Endothelial cell of umbilical vein (primary cell): ENCODE data around the gene TOR1AIP1. TPM values are rescaled to one million over a fixed set of nuclear protein-coding genes. Genes with fewer than 3 reads are reported as not detected.

Experiments
- BruUV-seq: library from RNA; stranded (reverse); fragments of 400-500 nt; replicated peaks from 2 replicates; lab custom pipeline; 2021; lab: Mats Ljungman, UMichigan
- CTCF ChIA-PET: fragments of 300-600, 350-600 bp; sonication (Branson Sonifier 250); formaldehyde crosslinking; loops from one replicate; lab custom pipeline; 2021; ENCODE audit warnings: antibody characterized with exemption, inconsistent platforms; lab: Charles Lee
- POLR2A ChIA-PET: fragments of 300-600, 350-600 bp; sonication (Branson Sonifier 250); formaldehyde crosslinking; loops from one replicate; lab custom pipeline; 2021; ENCODE audit warnings: antibody characterized with exemption, inconsistent platforms; lab: Charles Lee
- DNase-seq: peaks from one replicate; pipeline ENCODE4 v3.0.0-alpha.2; 2011; ENCODE audit warnings: low read depth, low spot score
- FAIRE-seq: peaks from 2 replicates; lab custom pipeline; 2011; peaks lifted over from hg19 to GRCh38; lab: Jason Lieb, UNC
- H2AFZ ChIP-seq: 2 replicates; pipeline ENCODE4 v1.6.0; 2012; ENCODE audit warnings: low read depth, low read length, control low read depth, inconsistent platforms
- H3K27ac ChIP-seq: 2 replicates; pipeline ENCODE4 v1.5.1; 2011; ENCODE audit warnings: low read depth, mild to moderate bottlenecking, control low read depth, low read length, moderate library complexity; ENCODE audit not compliant: insufficient read depth
- H3K27me3 ChIP-seq, 2 experiments: 2 replicates each; pipeline versions ENCODE4 v1.6.0 to v1.6.1; 2011; ENCODE audit warnings: low read length in 2 of 2, mixed read lengths in 1 of 2; ENCODE audit not compliant: control insufficient read depth in 2 of 2, insufficient read depth in 2 of 2
- H3K36me3 ChIP-seq, 2 experiments: 2 replicates in 1 of 2; 3 replicates in 1 of 2; pipeline ENCODE4 v1.5.1; 2011; ENCODE audit warnings: low read length in 2 of 2, mild to moderate bottlenecking in 1 of 2, moderate library complexity in 1 of 2; ENCODE audit not compliant: control insufficient read depth in 2 of 2, insufficient read depth in 2 of 2; ENCODE audit errors: extremely low read depth in 1 of 2
- H3K4me1 ChIP-seq: 3 replicates; pipeline ENCODE4 v1.5.1; 2011; ENCODE audit warnings: mild to moderate bottlenecking, low read length; ENCODE audit not compliant: control insufficient read depth, insufficient read depth; ENCODE audit errors: extremely low read depth
- H3K4me2 ChIP-seq: 2 replicates; pipeline ENCODE4 v1.6.1; 2011; ENCODE audit warnings: low read length, control low read depth, mixed read lengths; ENCODE audit not compliant: insufficient read depth
- H3K4me3 ChIP-seq, 3 experiments: fragments of 200-600 bp in 1 of 3; sonication (generic), shearing (Covaris generic) in 1 of 3; replicated peaks in 1 of 3; 2 replicates each; pipeline ENCODE4 v1.5.1; 2011 to 2016; ENCODE audit warnings: control low read depth in 3 of 3, low read length in 3 of 3, mild to moderate bottlenecking in 2 of 3, inconsistent platforms in 1 of 3, low read depth in 1 of 3, moderate library complexity in 1 of 3; ENCODE audit not compliant: insufficient read depth in 1 of 3
- H3K79me2 ChIP-seq: 2 replicates; pipeline ENCODE4 v1.6.0; 2012; ENCODE audit warnings: low read length, inconsistent platforms; ENCODE audit not compliant: control insufficient read depth, insufficient read depth
- H3K9ac ChIP-seq: replicated peaks from 2 replicates; pipeline ENCODE3; 2011; ENCODE audit warnings: low read length, control low read depth; ENCODE audit not compliant: insufficient read depth; ENCODE audit errors: extremely low read depth
- H3K9me1 ChIP-seq: replicated peaks from 3 replicates; pipeline ENCODE4 v1.6.0; 2011; ENCODE audit warnings: mild to moderate bottlenecking, low read length; ENCODE audit not compliant: control insufficient read depth, insufficient read depth; ENCODE audit errors: extremely low read depth
- H3K9me3 ChIP-seq: replicated peaks from 2 replicates; pipeline ENCODE4 v1.5.1; 2012; ENCODE audit warnings: low read length, inconsistent platforms; ENCODE audit not compliant: control insufficient read depth, insufficient read depth
- H4K20me1 ChIP-seq: replicated peaks from 2 replicates; pipeline ENCODE3; 2011; ENCODE audit warnings: mild to moderate bottlenecking, low read length; ENCODE audit not compliant: control insufficient read depth, insufficient read depth; ENCODE audit errors: extremely low read depth
- EZH2 ChIP-seq: IDR thresholded peaks from 2 replicates; pipeline ENCODE4 v1.6.1; 2012; ENCODE audit warnings: borderline replicate concordance, low read depth, mild to moderate bottlenecking, moderate library complexity, low read length, inconsistent platforms; ENCODE audit not compliant: severe bottlenecking
- GATA2 ChIP-seq: IDR thresholded peaks from 2 replicates; pipeline ENCODE4 v1.7.0; 2011; ENCODE audit warnings: low read depth, mild to moderate bottlenecking, moderate library complexity, mixed read lengths, low read length; ENCODE audit not compliant: insufficient read length, insufficient read depth
- JUN ChIP-seq: IDR thresholded peaks from 2 replicates; pipeline ENCODE4 v1.6.1; 2011; ENCODE audit warnings: borderline replicate concordance, low read depth; ENCODE audit not compliant: insufficient read length, insufficient read depth
- MYC ChIP-seq: IDR thresholded peaks from one replicate; pipeline ENCODE4 v1.6.1; 2011; ENCODE audit warnings: mild to moderate bottlenecking, low read depth, low read length
- POLR2A ChIP-seq: IDR thresholded peaks from 2 replicates; pipeline ENCODE4 v1.6.1; 2012; ENCODE audit warnings: low read depth, mild to moderate bottlenecking, control low read depth, low read length
- POLR2AphosphoS5 ChIP-seq: IDR thresholded peaks from 2 replicates; pipeline ENCODE4 v1.6.1; 2012; ENCODE audit warnings: low read depth, mild to moderate bottlenecking, control low read depth, low read length, moderate library complexity; ENCODE audit not compliant: insufficient read depth
- dilution Hi-C: fragments of 300-500 bp; cut with MboI; formaldehyde crosslinking; loops from one replicate; pipeline ENCODE4 v1.15.0; 2019; ENCODE audit warnings: low sequenced_read_pairs; ENCODE audit not compliant: extremely low pct_ligation_motif_present
- intact Hi-C: fragments of 100-400 bp; cut with micrococcal nuclease; formaldehyde crosslinking; loops from one replicate; pipeline ENCODE4 v1.10.0; 2022
- polyA plus RNA-seq, 4 experiments: library from polyadenylated mRNA; depleted of rRNA in 3 of 4; stranded (reverse) in 3 of 4; unstranded in 1 of 4; fragments of >200 nt; gene quantifications; 2 replicates each; pipeline versions ENCODE4 v1.2.1 to v1.2.3, GENCODE V29; 2011 to 2012; ENCODE audit warnings: missing spikeins in 1 of 4
- total RNA-seq: library from RNA; stranded (reverse); gene quantifications from 2 replicates; pipeline ENCODE4 v1.2.3, GENCODE V29; 2021
- TF ChIP-seq, protein P1 (sequence below): IDR thresholded peaks from 2 replicates; pipeline ENCODE4 v1.6.1; 2011; ENCODE audit not compliant: insufficient read depth, insufficient read length
- TF ChIP-seq, protein P2 (sequence below), 2 donors: IDR thresholded peaks; 1 replicate in 1 of 2; 2 replicates in 1 of 2; pipeline ENCODE4 v1.5.1; 2011; ENCODE audit warnings: low read length in 2 of 2, mild to moderate bottlenecking in 2 of 2, moderate library complexity in 2 of 2, control low read depth in 1 of 2, inconsistent platforms in 1 of 2, low read depth in 1 of 2; ENCODE audit not compliant: insufficient read depth in 1 of 2; ENCODE audit errors: extremely low read depth in 1 of 2

Gene TOR1AIP1
- total and polyA plus RNA-seq, 2 donors (not counting 3 experiments of a cell fraction or from before 2014, with no cell fraction given): 12.0 to 28.8 TPM

DNA sequence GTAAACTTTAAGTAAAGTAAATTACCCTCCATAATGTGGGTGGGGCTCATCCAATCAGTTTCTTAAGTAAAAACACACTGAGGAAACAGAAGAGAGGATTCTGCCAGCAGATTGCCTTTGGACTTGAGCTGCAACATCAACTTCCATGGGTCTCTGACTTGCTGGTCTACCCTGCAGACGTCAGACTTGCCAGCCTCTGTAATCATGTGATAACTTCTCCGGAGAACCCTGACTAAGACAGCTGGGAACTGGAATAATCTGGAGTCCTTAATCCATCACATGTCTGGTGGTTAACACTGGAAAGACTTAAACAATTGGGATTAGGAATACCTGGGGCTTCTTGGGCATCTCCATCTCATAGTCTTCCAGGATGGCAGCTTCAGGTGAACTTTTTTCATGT, 59.4 kb downstream of the TOR1AIP1 start:
- intact Hi-C loops: no loop called here
- H3K79me2 ChIP-seq: no peaks in the 10 kb centered on the region
- ChIA-PET CTCF (interaction anchor here (1.3 kb wide), 1 partner anchor 13 kb away, joined by 4 read pairs; the partner anchor contains the start of gene CEP350), POLR2A (no interaction called here)
- H3K4me2 ChIP-seq: no peak overlapping the region
- H4K20me1 ChIP-seq: no peaks in the 10 kb centered on the region
- no peaks in the 10 kb centered on the region for H3K4me1 ChIP-seq
- no peaks in the 10 kb centered on the region for H3K9me1 ChIP-seq
- BruUV-seq: no TSS peak
- H3K9ac ChIP-seq: no peak overlapping the region
- no peak overlapping the region for H3K4me3 ChIP-seq
- no peak for FAIRE-seq
- H3K27ac ChIP-seq: no peak overlapping the region
- dilution Hi-C loops: no loop called here
- no peak for DNase-seq
- no peak overlapping the region for H2AFZ ChIP-seq
- H3K36me3 ChIP-seq: no peaks in the 10 kb centered on the region
- no peaks in the 10 kb centered on the region for H3K9me3 ChIP-seq
- TF ChIP-seq, protein P1, sequence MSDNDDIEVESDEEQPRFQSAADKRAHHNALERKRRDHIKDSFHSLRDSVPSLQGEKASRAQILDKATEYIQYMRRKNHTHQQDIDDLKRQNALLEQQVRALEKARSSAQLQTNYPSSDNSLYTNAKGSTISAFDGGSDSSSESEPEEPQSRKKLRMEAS: no peak
- H3K27me3 ChIP-seq: no peaks in the 10 kb centered on the region

DNA sequence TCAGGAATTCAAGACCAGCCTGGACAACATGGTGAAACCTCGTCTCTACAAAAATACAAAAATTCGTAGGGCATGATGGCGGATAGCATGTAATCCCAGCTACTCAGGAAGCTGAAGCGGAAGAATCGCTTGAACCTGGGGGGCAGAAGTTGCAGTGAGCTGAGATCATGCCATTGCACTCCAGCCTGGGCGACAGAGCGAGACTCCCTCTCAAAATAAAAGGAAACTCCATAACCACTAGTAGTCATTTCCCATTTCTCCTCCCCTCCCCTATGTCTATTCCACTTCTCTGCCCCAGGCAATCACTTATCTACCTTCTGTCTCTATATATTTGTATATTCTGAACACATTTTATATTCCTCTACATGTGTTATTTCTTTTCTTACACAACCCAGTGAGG, 68.6 kb downstream of the TOR1AIP1 start:
- Histone ChIP-seq H3K79me2 (peaks cover 9% of the 10 kb centered on the region), H4K20me1 (no peaks in the 10 kb centered on the region), H3K4me3 (no peak overlapping the region), H3K9me3 (no peaks in the 10 kb centered on the region), H3K36me3 (no peaks in the 10 kb centered on the region), H3K4me1 (peaks cover 16% of the 10 kb centered on the region), H3K4me2 (no peak overlapping the region), H3K9me1 (no peaks in the 10 kb centered on the region), H2AFZ (no peak overlapping the region), H3K9ac (no peak overlapping the region), H3K27ac (no peak overlapping the region), H3K27me3 (no peaks in the 10 kb centered on the region)
- POLR2A ChIA-PET: no interaction called here
- no TSS peak for BruUV-seq
- CTCF ChIA-PET: no interaction called here
- TF ChIP-seq JUN (no peak), GATA2 (no peak), POLR2A (no peak), EZH2 (no peak), POLR2AphosphoS5 (no peak), MYC (no peak)
- TF ChIP-seq, protein P1: no peak
- TF ChIP-seq, protein P2, sequence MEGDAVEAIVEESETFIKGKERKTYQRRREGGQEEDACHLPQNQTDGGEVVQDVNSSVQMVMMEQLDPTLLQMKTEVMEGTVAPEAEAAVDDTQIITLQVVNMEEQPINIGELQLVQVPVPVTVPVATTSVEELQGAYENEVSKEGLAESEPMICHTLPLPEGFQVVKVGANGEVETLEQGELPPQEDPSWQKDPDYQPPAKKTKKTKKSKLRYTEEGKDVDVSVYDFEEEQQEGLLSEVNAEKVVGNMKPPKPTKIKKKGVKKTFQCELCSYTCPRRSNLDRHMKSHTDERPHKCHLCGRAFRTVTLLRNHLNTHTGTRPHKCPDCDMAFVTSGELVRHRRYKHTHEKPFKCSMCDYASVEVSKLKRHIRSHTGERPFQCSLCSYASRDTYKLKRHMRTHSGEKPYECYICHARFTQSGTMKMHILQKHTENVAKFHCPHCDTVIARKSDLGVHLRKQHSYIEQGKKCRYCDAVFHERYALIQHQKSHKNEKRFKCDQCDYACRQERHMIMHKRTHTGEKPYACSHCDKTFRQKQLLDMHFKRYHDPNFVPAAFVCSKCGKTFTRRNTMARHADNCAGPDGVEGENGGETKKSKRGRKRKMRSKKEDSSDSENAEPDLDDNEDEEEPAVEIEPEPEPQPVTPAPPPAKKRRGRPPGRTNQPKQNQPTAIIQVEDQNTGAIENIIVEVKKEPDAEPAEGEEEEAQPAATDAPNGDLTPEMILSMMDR (IDR thresholded peaks at IDR 0.05; ENCODE audit: extremely low read depth in 1 of 2, insufficient read depth in 1 of 2, low read depth in 1 of 2, low read length in 2 of 2): no peak
- intact Hi-C loops: no loop called here
- FAIRE-seq (no peak), DNase-seq (no peak)
- dilution Hi-C loops: no loop called here
